Measurements from ENCODE around the gene GRIK4. TPM values are rescaled to one million over a fixed set of nuclear protein-coding genes. Genes with fewer than 3 reads are reported as not detected.
A peak's percentile ranks its signal among the peaks of the same experiment; 100 is the strongest.

GRIK4 gene
- total and polyA plus RNA-seq, 11 donors, result 0.04 to 0.45 (median 0.12) TPM; not detected in 6

- intact Hi-C loops (cut with DNase I), result no loop called here
- no peak for ATAC-seq
Observed at GRCh38 chr11:120606211-120607010, 94.9 kb downstream of the GRIK4 start.

DNA sequence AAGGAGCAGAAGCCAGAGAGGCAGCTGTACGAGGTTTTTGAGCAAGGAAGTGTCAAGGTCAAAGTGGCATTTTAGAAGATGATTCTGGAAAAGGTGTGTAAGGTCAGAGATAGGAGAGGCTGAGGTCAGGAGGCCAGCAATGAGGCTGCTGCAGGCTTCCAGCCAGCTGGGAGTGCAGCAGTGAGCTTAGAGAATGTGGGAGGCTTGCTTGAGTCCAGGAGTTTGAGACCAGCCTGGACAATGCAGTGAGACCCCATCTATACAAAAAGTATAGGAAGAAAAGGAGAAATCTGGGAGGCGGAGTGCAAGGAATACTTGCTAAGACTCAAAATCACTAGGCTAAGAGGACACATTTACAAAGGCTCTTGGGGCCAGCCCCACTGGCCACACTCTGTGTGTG, 96.5 kb downstream of the GRIK4 start:
- no peak overlapping the region for H3K4me3 ChIP-seq
- intact Hi-C loops (cut with DNase I), result no loop called here
- no peaks in the 10 kb centered on the region for H3K9me3 ChIP-seq
- H3K4me1 ChIP-seq, result peaks cover 0 to 10% (median 0%) of the 10 kb centered on the region in 12 donors
- DNase-seq, result no peak
- WGBS, 4 donors, result 77 to 94% (median 80%) methylated on average over 2 of the region's 2 CpGs
- no peak overlapping the region for H3K27ac ChIP-seq
- H3K27me3 ChIP-seq, result no peaks in the 10 kb centered on the region
- no peak for ATAC-seq
- no peaks in the 10 kb centered on the region for H3K36me3 ChIP-seq
- TF ChIP-seq, protein P1, sequence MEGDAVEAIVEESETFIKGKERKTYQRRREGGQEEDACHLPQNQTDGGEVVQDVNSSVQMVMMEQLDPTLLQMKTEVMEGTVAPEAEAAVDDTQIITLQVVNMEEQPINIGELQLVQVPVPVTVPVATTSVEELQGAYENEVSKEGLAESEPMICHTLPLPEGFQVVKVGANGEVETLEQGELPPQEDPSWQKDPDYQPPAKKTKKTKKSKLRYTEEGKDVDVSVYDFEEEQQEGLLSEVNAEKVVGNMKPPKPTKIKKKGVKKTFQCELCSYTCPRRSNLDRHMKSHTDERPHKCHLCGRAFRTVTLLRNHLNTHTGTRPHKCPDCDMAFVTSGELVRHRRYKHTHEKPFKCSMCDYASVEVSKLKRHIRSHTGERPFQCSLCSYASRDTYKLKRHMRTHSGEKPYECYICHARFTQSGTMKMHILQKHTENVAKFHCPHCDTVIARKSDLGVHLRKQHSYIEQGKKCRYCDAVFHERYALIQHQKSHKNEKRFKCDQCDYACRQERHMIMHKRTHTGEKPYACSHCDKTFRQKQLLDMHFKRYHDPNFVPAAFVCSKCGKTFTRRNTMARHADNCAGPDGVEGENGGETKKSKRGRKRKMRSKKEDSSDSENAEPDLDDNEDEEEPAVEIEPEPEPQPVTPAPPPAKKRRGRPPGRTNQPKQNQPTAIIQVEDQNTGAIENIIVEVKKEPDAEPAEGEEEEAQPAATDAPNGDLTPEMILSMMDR (IDR thresholded peaks at IDR 0.05), result no peak
- no peak for TF ChIP-seq POLR2A (IDR thresholded peaks at IDR 0.05)

More at GRCh38 chr11:120606211-120607010, 94.9 kb downstream of the GRIK4 start:
- no peak overlapping the region for H3K4me3 ChIP-seq
- WGBS, 4 donors, result 90 to 94% (median 92%) methylated on average over 18 of the region's 18 CpGs
- H3K27ac ChIP-seq, result no peak overlapping the region
- no peaks in the 10 kb centered on the region for H3K36me3 ChIP-seq
- H3K4me1 ChIP-seq, result peaks cover 0 to 10% (median 0%) of the 10 kb centered on the region in 12 donors
- no peak for TF ChIP-seq POLR2A (IDR thresholded peaks at IDR 0.05)
- TF ChIP-seq, protein P1 (IDR thresholded peaks at IDR 0.05), result no peak
- H3K27me3 ChIP-seq, result no peaks in the 10 kb centered on the region
- no peaks in the 10 kb centered on the region for H3K9me3 ChIP-seq
- DNase-seq, result no peak

DNA sequence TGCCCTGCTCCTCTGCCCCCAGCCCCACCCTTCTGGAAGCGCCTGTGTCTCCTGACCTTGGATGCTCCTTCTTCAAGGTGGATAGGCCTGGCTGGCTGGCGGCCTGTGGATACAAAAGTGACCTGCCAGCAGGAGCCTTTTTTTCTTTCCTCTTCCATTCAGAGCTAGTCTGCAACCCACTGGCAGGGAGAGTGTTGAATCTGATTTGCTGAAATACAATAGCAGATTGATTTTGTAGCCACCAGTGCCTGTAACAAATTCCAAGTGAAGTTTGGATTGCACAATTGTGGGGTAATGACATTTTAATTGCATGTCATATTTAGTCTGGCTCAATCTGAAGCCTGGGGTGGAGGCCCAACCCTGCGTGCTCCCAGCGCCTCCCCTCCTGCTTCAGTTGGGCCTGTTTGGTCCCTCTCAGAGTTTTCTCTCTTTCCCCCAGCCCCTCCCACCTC, 97.2 kb downstream of the GRIK4 start:
- no peak overlapping the region for H3K27ac ChIP-seq
- WGBS, 4 donors, result 75 to 82% (median 80%) methylated on average over 4 of the region's 4 CpGs
- intact Hi-C loops (cut with DNase I), result no loop called here
- no peak overlapping the region for H3K4me3 ChIP-seq
- DNase-seq, result peak in 1 of 5 donors; percentile 43
- H3K4me1 ChIP-seq, result peaks cover 0 to 16% (median 3%) of the 10 kb centered on the region in 12 donors
- TF ChIP-seq POLR2A (IDR thresholded peaks at IDR 0.05), result no peak
- TF ChIP-seq, protein P1 (IDR thresholded peaks at IDR 0.05), result no peak
- H3K27me3 ChIP-seq, result no peaks in the 10 kb centered on the region
- no peaks in the 10 kb centered on the region for H3K36me3 ChIP-seq
- ATAC-seq, result peak in 3 of 4 donors; percentile 53 to 74 (median 58)
- no peaks in the 10 kb centered on the region for H3K9me3 ChIP-seq

DNA sequence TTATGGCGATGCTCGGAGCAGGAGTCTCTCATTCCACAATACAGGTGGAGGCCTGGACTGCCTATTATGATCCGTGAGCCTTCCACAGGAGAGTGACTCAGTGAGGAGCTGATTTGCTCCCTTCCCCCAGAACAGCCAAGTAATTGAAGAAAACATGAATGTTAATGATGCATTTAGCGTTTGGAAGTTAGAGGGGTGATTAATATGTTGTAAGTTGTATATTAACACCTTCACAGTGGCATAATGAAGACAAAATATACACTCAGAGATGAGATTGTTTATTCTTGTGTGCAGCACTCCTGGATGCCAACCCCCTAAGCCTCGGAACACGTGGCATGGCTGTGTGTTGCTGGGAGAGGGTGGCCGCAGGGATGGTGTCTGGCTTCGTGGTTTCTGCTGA, 98.6 kb downstream of the GRIK4 start:
- Histone ChIP-seq H3K27me3 (no peaks in the 10 kb centered on the region), H3K4me1 (peaks cover 0 to 16% (median 3%) of the 10 kb centered on the region in 12 donors), H3K9me3 (no peaks in the 10 kb centered on the region), H3K27ac (no peak overlapping the region), H3K4me3 (no peak overlapping the region), H3K36me3 (no peaks in the 10 kb centered on the region)
- WGBS, 4 donors, result 89 to 95% (median 92%) methylated on average over 8 of the region's 8 CpGs
- no peak for ATAC-seq
- DNase-seq, result no peak
- TF ChIP-seq, protein P1 (IDR thresholded peaks at IDR 0.05), result no peak
- TF ChIP-seq POLR2A (IDR thresholded peaks at IDR 0.05), result no peak
- intact Hi-C loops (cut with DNase I), result no loop called here
